Loucy (cell line): ENCODE measurements around the gene ABHD10.

Source experiments
- H2AFZ ChIP-seq: fragments of 200-600 bp; sonication (generic); 2 replicates; pipeline ENCODE4 v1.6.0; 2016; ENCODE audit warnings: antibody characterized with exemption, mild to moderate bottlenecking, low read length, moderate library complexity
- H3F3A ChIP-seq: fragments of 200-600 bp; 2 replicates; pipeline ENCODE4 v1.6.0; 2016; ENCODE audit warnings: antibody characterized with exemption, low read depth, mild to moderate bottlenecking
- H3K27me3 ChIP-seq: fragments of 200-600 bp; sonication (generic); 2 replicates; pipeline ENCODE4 v1.6.1; 2014; ENCODE audit warnings: low read length, mild to moderate bottlenecking; ENCODE audit not compliant: insufficient read depth, poor library complexity, severe bottlenecking
- H3K36me3 ChIP-seq: fragments of 200-600 bp; sonication (generic); 2 replicates; pipeline ENCODE4 v1.6.1; 2016; ENCODE audit warnings: low read length; ENCODE audit not compliant: insufficient read depth
- H3K4me1 ChIP-seq: fragments of 200-600 bp; sonication (generic); 2 replicates; pipeline ENCODE4 v1.5.1; 2014; ENCODE audit warnings: low read length, mild to moderate bottlenecking; ENCODE audit not compliant: insufficient read depth, poor library complexity, severe bottlenecking
- H3K4me2 ChIP-seq: fragments of 200-600 bp; sonication (generic); 2 replicates; pipeline ENCODE4 v1.6.0; 2014; ENCODE audit warnings: antibody characterized with exemption, low read length, low read depth, mild to moderate bottlenecking; ENCODE audit not compliant: poor library complexity, severe bottlenecking
- H3K4me3 ChIP-seq: fragments of 200-600 bp; sonication (generic); 2 replicates; pipeline ENCODE4 v1.5.1; 2014; ENCODE audit warnings: low read length, mild to moderate bottlenecking, mixed read lengths; ENCODE audit not compliant: poor library complexity, severe bottlenecking
- H3K79me2 ChIP-seq: fragments of 200-600 bp; sonication (generic); 2 replicates; pipeline ENCODE4 v1.6.1; 2014; ENCODE audit warnings: low read length; ENCODE audit not compliant: insufficient read depth
- H3K9ac ChIP-seq: fragments of 200-600 bp; sonication (generic); 2 replicates; pipeline ENCODE4 v1.6.0; 2014; ENCODE audit warnings: mild to moderate bottlenecking, low read depth, low read length, moderate library complexity; ENCODE audit not compliant: poor library complexity, severe bottlenecking
- H3K9me2 ChIP-seq: fragments of 200-600 bp; sonication (generic); replicated peaks from 2 replicates; pipeline ENCODE4 v1.6.1; 2016; ENCODE audit warnings: low read depth, low read length, mixed read lengths
- H3K9me3 ChIP-seq: fragments of 200-600 bp; sonication (generic); 2 replicates; pipeline ENCODE4 v1.6.1; 2014; ENCODE audit warnings: mild to moderate bottlenecking, antibody characterized with exemption, low read length, low read depth; ENCODE audit not compliant: insufficient read depth
- H4K20me1 ChIP-seq: fragments of 200-600 bp; sonication (generic); 2 replicates; pipeline ENCODE4 v1.6.0; 2014; ENCODE audit warnings: antibody characterized with exemption, low read length, mild to moderate bottlenecking; ENCODE audit not compliant: insufficient read depth, poor library complexity, severe bottlenecking
- EZH2phosphoT487 ChIP-seq: fragments of 200-600 bp; IDR thresholded peaks from 2 replicates; pipeline ENCODE4 v1.6.1; 2018; ENCODE audit warnings: antibody characterized with exemption, mild to moderate bottlenecking, moderate library complexity, borderline replicate concordance
- TF ChIP-seq, protein P1 (sequence below): fragments of 200-600 bp; sonication (generic); conservative IDR thresholded peaks from 2 replicates; pipeline ENCODE4 v1.5.1; 2014; ENCODE audit warnings: mild to moderate bottlenecking, antibody characterized with exemption, low read length

The ABHD10 gene

DNA sequence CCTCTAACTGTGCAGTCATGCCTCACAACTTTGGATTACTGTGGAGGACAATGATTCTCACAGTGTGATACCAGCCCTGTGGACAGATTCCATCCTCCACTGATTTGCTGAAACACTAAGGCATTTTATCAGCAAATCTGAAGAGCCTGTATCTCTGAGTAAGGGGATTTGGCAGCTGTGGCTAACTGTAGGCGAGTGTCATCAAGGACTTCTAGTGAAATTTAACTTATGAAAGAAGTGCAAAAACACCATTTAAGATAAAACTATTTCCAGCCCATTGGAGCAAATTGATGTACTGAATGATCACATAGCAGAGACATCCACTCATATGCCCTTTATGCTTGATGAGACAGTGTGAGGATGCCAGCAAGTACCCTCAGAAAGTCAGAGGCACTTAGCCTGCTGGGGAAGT lies 41.9 kb downstream of the ABHD10 start:
- Histone ChIP-seq H3K36me3 (no peaks in the 10 kb centered on the region), H3K27me3 (no peaks in the 10 kb centered on the region), H3K4me3 (no peak overlapping the region)

DNA sequence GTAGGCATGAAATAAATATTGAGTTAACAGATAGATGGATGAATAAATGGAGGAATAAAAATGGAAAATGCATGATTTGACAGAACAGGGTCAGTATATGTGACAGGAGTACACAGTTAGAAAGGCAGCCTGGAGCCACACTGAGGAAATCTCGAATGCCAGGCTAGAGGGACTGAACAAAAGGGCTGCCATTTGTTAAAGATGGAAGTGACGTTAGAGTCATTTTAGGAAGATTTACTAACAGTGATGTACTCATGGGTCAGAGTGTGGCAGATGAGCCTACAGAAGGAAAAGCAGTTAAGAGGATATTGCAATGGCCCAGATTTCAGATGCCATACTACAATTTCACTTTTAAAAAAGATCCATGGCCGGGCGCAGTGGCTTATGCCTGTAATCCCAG lies 48.3 kb downstream of the ABHD10 start:
- no peaks in the 10 kb centered on the region for H3K36me3 ChIP-seq
- no peak overlapping the region for H2AFZ ChIP-seq
- H4K20me1 ChIP-seq, result no peaks in the 10 kb centered on the region
- TF ChIP-seq EZH2phosphoT487, result no peak
- TF ChIP-seq, protein P1, sequence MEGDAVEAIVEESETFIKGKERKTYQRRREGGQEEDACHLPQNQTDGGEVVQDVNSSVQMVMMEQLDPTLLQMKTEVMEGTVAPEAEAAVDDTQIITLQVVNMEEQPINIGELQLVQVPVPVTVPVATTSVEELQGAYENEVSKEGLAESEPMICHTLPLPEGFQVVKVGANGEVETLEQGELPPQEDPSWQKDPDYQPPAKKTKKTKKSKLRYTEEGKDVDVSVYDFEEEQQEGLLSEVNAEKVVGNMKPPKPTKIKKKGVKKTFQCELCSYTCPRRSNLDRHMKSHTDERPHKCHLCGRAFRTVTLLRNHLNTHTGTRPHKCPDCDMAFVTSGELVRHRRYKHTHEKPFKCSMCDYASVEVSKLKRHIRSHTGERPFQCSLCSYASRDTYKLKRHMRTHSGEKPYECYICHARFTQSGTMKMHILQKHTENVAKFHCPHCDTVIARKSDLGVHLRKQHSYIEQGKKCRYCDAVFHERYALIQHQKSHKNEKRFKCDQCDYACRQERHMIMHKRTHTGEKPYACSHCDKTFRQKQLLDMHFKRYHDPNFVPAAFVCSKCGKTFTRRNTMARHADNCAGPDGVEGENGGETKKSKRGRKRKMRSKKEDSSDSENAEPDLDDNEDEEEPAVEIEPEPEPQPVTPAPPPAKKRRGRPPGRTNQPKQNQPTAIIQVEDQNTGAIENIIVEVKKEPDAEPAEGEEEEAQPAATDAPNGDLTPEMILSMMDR, result no peak
- no peaks in the 10 kb centered on the region for H3K9me2 ChIP-seq
- H3K4me1 ChIP-seq, result no peaks in the 10 kb centered on the region
- H3K9me3 ChIP-seq, result no peaks in the 10 kb centered on the region
- H3F3A ChIP-seq, result no peaks in the 10 kb centered on the region
- H3K4me2 ChIP-seq, result no peak overlapping the region
- no peak overlapping the region for H3K9ac ChIP-seq
- no peak overlapping the region for H3K4me3 ChIP-seq
- no peaks in the 10 kb centered on the region for H3K27me3 ChIP-seq
- H3K79me2 ChIP-seq, result no peaks in the 10 kb centered on the region

More for the DNA sequence above, 41.9 kb downstream of the ABHD10 start:
- no peaks in the 10 kb centered on the region for H3F3A ChIP-seq
- no peak overlapping the region for H3K4me2 ChIP-seq
- TF ChIP-seq, protein P1, result no peak
- TF ChIP-seq EZH2phosphoT487, result no peak
- H3K79me2 ChIP-seq, result no peaks in the 10 kb centered on the region
- H3K9ac ChIP-seq, result no peak overlapping the region
- no peaks in the 10 kb centered on the region for H3K9me2 ChIP-seq
- no peaks in the 10 kb centered on the region for H3K4me1 ChIP-seq
- H3K9me3 ChIP-seq, result no peaks in the 10 kb centered on the region
- H2AFZ ChIP-seq, result no peak overlapping the region
- no peaks in the 10 kb centered on the region for H4K20me1 ChIP-seq

GRCh38 chr3:112027826-112028225 lies 49.0 kb downstream of the ABHD10 start:
- no peaks in the 10 kb centered on the region for H3K36me3 ChIP-seq
- no peaks in the 10 kb centered on the region for H3K4me1 ChIP-seq
- H3F3A ChIP-seq, result no peaks in the 10 kb centered on the region
- H3K4me2 ChIP-seq, result no peak overlapping the region
- H4K20me1 ChIP-seq, result no peaks in the 10 kb centered on the region
- H3K79me2 ChIP-seq, result no peaks in the 10 kb centered on the region
- H3K4me3 ChIP-seq, result no peak overlapping the region
- H3K9ac ChIP-seq, result no peak overlapping the region
- H2AFZ ChIP-seq, result no peak overlapping the region
- TF ChIP-seq, protein P1, result no peak
- no peaks in the 10 kb centered on the region for H3K27me3 ChIP-seq
- H3K9me2 ChIP-seq, result no peaks in the 10 kb centered on the region
- no peaks in the 10 kb centered on the region for H3K9me3 ChIP-seq
